Activated CD4-positive, alpha-beta memory T cell treated with anti-CD3 and anti-CD28 coated beads for 36 hours (primary cell): ENCODE data around the gene SLC4A2. TPM values are rescaled to one million over a fixed set of nuclear protein-coding genes. Genes with fewer than 3 reads are reported as not detected.

ENCODE experiments used
- CTCF ChIA-PET: fragments of 350-600 bp; sonication (Branson Sonifier 250); formaldehyde crosslinking; loops from one replicate; lab custom pipeline; 2021; ENCODE audit warnings: antibody characterized with exemption, inconsistent platforms; lab: Charles Lee
- POLR2A ChIA-PET: fragments of 350-600 bp; sonication (Branson Sonifier 250); formaldehyde crosslinking; loops from one replicate; lab custom pipeline; 2021; ENCODE audit warnings: antibody characterized with exemption; lab: Charles Lee
- DNase-seq: peaks from one replicate; pipeline ENCODE4 v3.0.0-alpha.2; 2020
- H3K27ac Mint-ChIP-seq: one replicate; pipeline ENCODE4 v1.8.0; 2021; ENCODE audit warnings: mixed read lengths
- H3K27me3 Mint-ChIP-seq: one replicate; pipeline ENCODE4 v1.8.0; 2021; ENCODE audit warnings: mixed read lengths
- H3K36me3 Mint-ChIP-seq: one replicate; pipeline ENCODE4 v1.8.0; 2021; ENCODE audit warnings: mixed read lengths
- H3K4me1 Mint-ChIP-seq: one replicate; pipeline ENCODE4 v1.8.0; 2021; ENCODE audit warnings: low read depth, mixed read lengths
- H3K4me3 Mint-ChIP-seq: one replicate; pipeline ENCODE4 v1.8.0; 2021; ENCODE audit warnings: mild to moderate bottlenecking, mixed read lengths
- H3K9me3 Mint-ChIP-seq: one replicate; pipeline ENCODE4 v1.8.0; 2021; ENCODE audit warnings: mixed read lengths
- intact Hi-C: fragments of 100-400 bp; cut with micrococcal nuclease; formaldehyde crosslinking; loops from one replicate; pipeline ENCODE4 v1.15.1; 2023
- total RNA-seq, 2 experiments: library from RNA; stranded (reverse); gene quantifications; one replicate each; pipeline ENCODE4 v1.2.3, GENCODE V29; 2021

SLC4A2 gene
- total RNA-seq, 2 experiments from 2014 or later: 46.7 to 50.5 TPM

GRCh38 chr7:151014950-151015349 lies 44.4 kb upstream of the SLC4A2 start:
- H3K27me3 Mint-ChIP-seq: peaks cover 7% of the 10 kb centered on the region
- ChIA-PET POLR2A (no interaction called here), CTCF (interaction anchor here (0.8 to 2.1 kb wide), 4 partner anchors 13 to 117 kb away, joined by 3 to 10 read pairs (median 8); partner anchors contain the start of gene ABCB8)
- peaks cover 75% of the 10 kb centered on the region for H3K4me1 Mint-ChIP-seq
- H3K4me3 Mint-ChIP-seq: peak overlapping the region; percentile 83
- H3K36me3 Mint-ChIP-seq: no peaks in the 10 kb centered on the region
- H3K27ac Mint-ChIP-seq: peak overlapping the region; percentile 93
- H3K9me3 Mint-ChIP-seq: no peaks in the 10 kb centered on the region
- DNase-seq: peak; percentile 66
- intact Hi-C loops: loop anchor here (1.0 to 5.0 kb wide), 3 partner anchors 13 to 212 kb away; partner anchors contain the start of genes ABCB8, ABCF2 and KCNH2

- no peak for DNase-seq
- Mint-ChIP-seq H3K27ac (no peak overlapping the region), H3K4me1 (peaks cover 65% of the 10 kb centered on the region), H3K36me3 (no peaks in the 10 kb centered on the region), H3K9me3 (no peaks in the 10 kb centered on the region), H3K27me3 (peaks cover 10% of the 10 kb centered on the region), H3K4me3 (no peak overlapping the region)
- ChIA-PET POLR2A (no interaction called here), CTCF (interaction anchor here (1.0 to 4.4 kb wide), 4 partner anchors 8 to 95 kb away, joined by 3 to 78 read pairs (median 10); no protein-coding TSS in a partner anchor)
- intact Hi-C loops: loop anchor here (1.0 to 2.0 kb wide), 2 partner anchors 12 to 211 kb away; partner anchors contain the start of genes ABCB8 and ABCF2
These were observed 43.4 kb upstream of the SLC4A2 start for GRCh38 chr7:151015967-151016366.

- no peak overlapping the region for H3K4me3 Mint-ChIP-seq
- CTCF ChIA-PET: interaction anchor here (1.0 to 4.4 kb wide), 6 partner anchors 8 to 95 kb away, joined by 3 to 78 read pairs (median 6); partner anchors contain the start of gene ABCB8
- H3K27me3 Mint-ChIP-seq: peaks cover 10% of the 10 kb centered on the region
- H3K9me3 Mint-ChIP-seq: no peaks in the 10 kb centered on the region
- H3K36me3 Mint-ChIP-seq: no peaks in the 10 kb centered on the region
- POLR2A ChIA-PET: no interaction called here
- H3K4me1 Mint-ChIP-seq: peaks cover 62% of the 10 kb centered on the region
- DNase-seq: no peak
- no peak overlapping the region for H3K27ac Mint-ChIP-seq
- intact Hi-C loops: no loop called here
These were observed 42.9 kb upstream of the SLC4A2 start for GRCh38 chr7:151016505-151016904.

GRCh38 chr7:151016942-151017341 lies 42.4 kb upstream of the SLC4A2 start:
- intact Hi-C loops: no loop called here
- Mint-ChIP-seq H3K27me3 (peaks cover 10% of the 10 kb centered on the region), H3K4me3 (no peak overlapping the region), H3K27ac (no peak overlapping the region), H3K9me3 (no peaks in the 10 kb centered on the region), H3K36me3 (no peaks in the 10 kb centered on the region), H3K4me1 (peaks cover 57% of the 10 kb centered on the region)
- ChIA-PET POLR2A (no interaction called here), CTCF (interaction anchor here (1.0 to 4.4 kb wide), 7 partner anchors 9 to 94 kb away, joined by 3 to 78 read pairs (median 4); partner anchors contain the start of gene ABCB8)
- no peak for DNase-seq

- Mint-ChIP-seq H3K27me3 (peaks cover 10% of the 10 kb centered on the region), H3K27ac (no peak overlapping the region), H3K9me3 (no peaks in the 10 kb centered on the region), H3K4me3 (peak overlapping the region; percentile 63), H3K36me3 (no peaks in the 10 kb centered on the region), H3K4me1 (peaks cover 52% of the 10 kb centered on the region)
- ChIA-PET CTCF (interaction anchor here (0.6 to 4.4 kb wide), 16 partner anchors 9 to 179 kb away, joined by 3 to 78 read pairs (median 8); partner anchors contain the start of genes ABCB8 and AGAP3), POLR2A (interaction anchor here (0.6 to 2.1 kb wide), 3 partner anchors 11 to 215 kb away, joined by 3 to 9 read pairs (median 4); partner anchors contain the start of gene ABCB8)
- no peak for DNase-seq
- intact Hi-C loops: no loop called here
These were observed 41.9 kb upstream of the SLC4A2 start for GRCh38 chr7:151017370-151017952.

- Mint-ChIP-seq H3K4me1 (peaks cover 47% of the 10 kb centered on the region), H3K9me3 (no peaks in the 10 kb centered on the region)
- CTCF ChIA-PET: interaction anchor here (0.6 to 4.4 kb wide), 32 partner anchors 8 to 239 kb away, joined by 3 to 78 read pairs (median 4); partner anchors contain the start of genes ABCB8, AGAP3 and NOS3
These were observed 41.4 kb upstream of the SLC4A2 start for GRCh38 chr7:151017953-151018420.

GRCh38 chr7:151018421-151019129 lies 40.8 kb upstream of the SLC4A2 start:
- no peak overlapping the region for H3K27ac Mint-ChIP-seq
- ChIA-PET CTCF (interaction anchor here (0.6 to 4.4 kb wide), 29 partner anchors 8 to 240 kb away, joined by 3 to 78 read pairs (median 4); partner anchors contain the start of genes ABCB8, AGAP3 and NOS3), POLR2A (interaction anchor here (0.6 to 2.1 kb wide), 6 partner anchors 10 to 214 kb away, joined by 3 to 9 read pairs (median 4); partner anchors contain the start of genes ABCB8 and FASTK)
- H3K4me1 Mint-ChIP-seq: peaks cover 43% of the 10 kb centered on the region
- peaks cover 11% of the 10 kb centered on the region for H3K27me3 Mint-ChIP-seq
- intact Hi-C loops: loop anchor here (1.0 to 2.0 kb wide), 2 partner anchors 56 to 120 kb away; no protein-coding TSS in a partner anchor
- H3K4me3 Mint-ChIP-seq: peak overlapping the region; percentile 63
- DNase-seq: peak; percentile 48
- H3K9me3 Mint-ChIP-seq: no peaks in the 10 kb centered on the region
- no peaks in the 10 kb centered on the region for H3K36me3 Mint-ChIP-seq

More at GRCh38 chr7:151017953-151018420, 41.4 kb upstream of the SLC4A2 start:
- POLR2A ChIA-PET: interaction anchor here (0.6 to 2.1 kb wide), 6 partner anchors 10 to 215 kb away, joined by 3 to 9 read pairs (median 4); partner anchors contain the start of genes ABCB8 and FASTK
- Mint-ChIP-seq H3K36me3 (no peaks in the 10 kb centered on the region), H3K27me3 (peaks cover 11% of the 10 kb centered on the region), H3K4me3 (peak overlapping the region; percentile 63), H3K27ac (no peak overlapping the region)
- peak; percentile 86 for DNase-seq
- intact Hi-C loops: loop anchor here (1.0 to 2.0 kb wide), 2 partner anchors 55 to 120 kb away; no protein-coding TSS in a partner anchor

GRCh38 chr7:151019130-151019447 lies 40.3 kb upstream of the SLC4A2 start:
- intact Hi-C loops: loop anchor here (2.0 kb wide), 1 partner anchor 56 kb away; no protein-coding TSS in a partner anchor
- ChIA-PET CTCF (interaction anchor here (0.9 to 4.4 kb wide), 22 partner anchors 9 to 121 kb away, joined by 3 to 78 read pairs (median 6); partner anchors contain the start of genes ABCB8, AGAP3 and NOS3), POLR2A (interaction anchor here (1.0 to 2.1 kb wide), 4 partner anchors 9 to 62 kb away, joined by 4 to 9 read pairs (median 6); partner anchors contain the start of genes ABCB8 and FASTK)
- H3K36me3 Mint-ChIP-seq: no peaks in the 10 kb centered on the region
- H3K9me3 Mint-ChIP-seq: no peaks in the 10 kb centered on the region
- no peak overlapping the region for H3K4me3 Mint-ChIP-seq
- peaks cover 42% of the 10 kb centered on the region for H3K4me1 Mint-ChIP-seq
- no peak for DNase-seq
- peaks cover 11% of the 10 kb centered on the region for H3K27me3 Mint-ChIP-seq
- H3K27ac Mint-ChIP-seq: no peak overlapping the region

GRCh38 chr7:151020231-151020630 lies 39.2 kb upstream of the SLC4A2 start:
- no peaks in the 10 kb centered on the region for H3K36me3 Mint-ChIP-seq
- no peak for DNase-seq
- H3K9me3 Mint-ChIP-seq: no peaks in the 10 kb centered on the region
- ChIA-PET CTCF (interaction anchor here (0.6 to 4.4 kb wide), 5 partner anchors 8 to 720 kb away, joined by 3 to 78 read pairs (median 3); partner anchors contain the start of gene ABCB8), POLR2A (interaction anchor here (0.6 kb wide), 1 partner anchor 662 kb away, joined by 6 read pairs; no protein-coding TSS in a partner anchor)
- H3K4me3 Mint-ChIP-seq: no peak overlapping the region
- no peak overlapping the region for H3K27ac Mint-ChIP-seq
- peaks cover 31% of the 10 kb centered on the region for H3K4me1 Mint-ChIP-seq
- intact Hi-C loops: no loop called here
- H3K27me3 Mint-ChIP-seq: peaks cover 11% of the 10 kb centered on the region

GRCh38 chr7:151023232-151023631 lies 36.2 kb upstream of the SLC4A2 start:
- Mint-ChIP-seq H3K27me3 (peaks cover 11% of the 10 kb centered on the region), H3K4me1 (peaks cover 17% of the 10 kb centered on the region), H3K9me3 (no peaks in the 10 kb centered on the region), H3K4me3 (no peak overlapping the region), H3K36me3 (no peaks in the 10 kb centered on the region), H3K27ac (no peak overlapping the region)
- ChIA-PET CTCF (no interaction called here), POLR2A (interaction anchor here (1.2 kb wide), 1 partner anchor 12 kb away, joined by 4 read pairs; no protein-coding TSS in a partner anchor)
- intact Hi-C loops: no loop called here
- no peak for DNase-seq

GRCh38 chr7:151024435-151025056 lies 34.8 kb upstream of the SLC4A2 start, which contains the start of gene ATG9B:
ATG9B (minus strand) TSS chr7:151024494; CDS start chr7:151024423, 71 bp downstream.
- DNase-seq: no peak
- Mint-ChIP-seq H3K36me3 (peaks cover 2% of the 10 kb centered on the region), H3K9me3 (no peaks in the 10 kb centered on the region), H3K4me3 (no peak within 1 kb of the TSS), H3K27me3 (peaks cover 5% of the 10 kb centered on the region), H3K4me1 (peaks cover 15% of the 10 kb centered on the region), H3K27ac (no peak within 1 kb of the TSS)
- ChIA-PET CTCF (no interaction called here), POLR2A (interaction anchor here (1.2 to 1.7 kb wide), 3 partner anchors 11 to 56 kb away, joined by 3 to 4 read pairs (median 4); partner anchors contain the start of gene FASTK)
- intact Hi-C loops: no loop called here
